Epithelial cell of esophagus (primary cell): Measurements from ENCODE around the gene NCMAP.
A peak's percentile ranks its signal among the peaks of the same experiment; 100 is the strongest.

Experiments used
- DNase-seq: peaks from one replicate; pipeline ENCODE4 v3.0.0; 2010; ENCODE audit warnings: low read depth
- H3K4me3 ChIP-seq: 2 replicates; pipeline ENCODE4 v1.5.1; 2011; ENCODE audit warnings: mild to moderate bottlenecking, low read length, control low read depth
- TF ChIP-seq, protein P1 (sequence below): IDR thresholded peaks from 2 replicates; pipeline ENCODE4 v1.5.1; 2011; ENCODE audit warnings: low read depth, mild to moderate bottlenecking, low read length, control low read depth, inconsistent platforms; ENCODE audit not compliant: insufficient read depth; ENCODE audit errors: missing control alignments

NCMAP gene

DNA sequence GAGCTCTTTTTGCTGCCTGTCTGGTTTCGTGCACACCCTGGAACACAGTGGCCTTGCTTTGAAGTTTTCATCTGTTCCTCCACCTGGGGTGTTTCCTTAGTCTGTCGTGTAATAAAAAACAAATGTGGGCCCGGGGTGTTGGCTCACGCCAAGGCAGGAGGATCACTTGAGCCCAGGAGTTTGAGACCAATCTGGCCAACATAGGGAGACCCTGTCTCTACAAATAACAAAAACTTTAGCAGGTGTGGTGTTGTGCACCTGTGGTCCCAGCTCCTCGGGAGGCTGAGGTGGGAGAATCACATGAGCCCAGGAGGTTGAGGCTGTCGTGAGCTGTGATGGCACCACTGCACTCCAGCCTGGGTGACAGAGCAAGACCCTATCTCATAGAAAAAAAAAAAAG lies 4.5 kb downstream of the NCMAP start:
- H3K4me3 ChIP-seq: no peak overlapping the region
- TF ChIP-seq, protein P1, sequence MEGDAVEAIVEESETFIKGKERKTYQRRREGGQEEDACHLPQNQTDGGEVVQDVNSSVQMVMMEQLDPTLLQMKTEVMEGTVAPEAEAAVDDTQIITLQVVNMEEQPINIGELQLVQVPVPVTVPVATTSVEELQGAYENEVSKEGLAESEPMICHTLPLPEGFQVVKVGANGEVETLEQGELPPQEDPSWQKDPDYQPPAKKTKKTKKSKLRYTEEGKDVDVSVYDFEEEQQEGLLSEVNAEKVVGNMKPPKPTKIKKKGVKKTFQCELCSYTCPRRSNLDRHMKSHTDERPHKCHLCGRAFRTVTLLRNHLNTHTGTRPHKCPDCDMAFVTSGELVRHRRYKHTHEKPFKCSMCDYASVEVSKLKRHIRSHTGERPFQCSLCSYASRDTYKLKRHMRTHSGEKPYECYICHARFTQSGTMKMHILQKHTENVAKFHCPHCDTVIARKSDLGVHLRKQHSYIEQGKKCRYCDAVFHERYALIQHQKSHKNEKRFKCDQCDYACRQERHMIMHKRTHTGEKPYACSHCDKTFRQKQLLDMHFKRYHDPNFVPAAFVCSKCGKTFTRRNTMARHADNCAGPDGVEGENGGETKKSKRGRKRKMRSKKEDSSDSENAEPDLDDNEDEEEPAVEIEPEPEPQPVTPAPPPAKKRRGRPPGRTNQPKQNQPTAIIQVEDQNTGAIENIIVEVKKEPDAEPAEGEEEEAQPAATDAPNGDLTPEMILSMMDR: no peak
- DNase-seq: no peak

DNA sequence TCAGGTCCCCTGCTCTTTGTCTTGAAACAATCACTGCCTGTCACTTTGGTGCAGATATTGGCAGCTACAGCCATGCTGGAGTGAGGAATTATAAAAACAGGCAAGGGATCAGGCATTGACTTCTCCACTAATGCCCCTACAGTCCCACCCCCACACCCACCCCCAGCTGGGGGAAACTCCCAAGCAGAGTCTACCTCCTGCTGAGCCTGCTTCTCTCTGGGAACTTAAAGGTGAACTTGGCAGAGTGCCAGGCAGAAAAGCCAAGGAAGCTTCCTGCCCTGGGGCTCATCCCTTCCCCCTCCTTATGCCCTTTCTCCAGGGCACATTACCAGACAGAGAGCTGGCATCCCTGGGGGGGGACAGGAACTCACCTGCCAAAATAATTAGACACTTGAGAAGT lies 6.7 kb downstream of the NCMAP start:
- TF ChIP-seq, protein P1: no peak
- no peak overlapping the region for H3K4me3 ChIP-seq
- peak; percentile 54 for DNase-seq

GRCh38 chr1:24564695-24565094 lies 8.8 kb downstream of the NCMAP start:
- TF ChIP-seq, protein P1: no peak
- DNase-seq: no peak
- H3K4me3 ChIP-seq: no peak overlapping the region

- TF ChIP-seq, protein P1: no peak
- no peak overlapping the region for H3K4me3 ChIP-seq
- peak; percentile 21 for DNase-seq
Observed at GRCh38 chr1:24566236-24566867, 10.5 kb downstream of the NCMAP start.

DNA sequence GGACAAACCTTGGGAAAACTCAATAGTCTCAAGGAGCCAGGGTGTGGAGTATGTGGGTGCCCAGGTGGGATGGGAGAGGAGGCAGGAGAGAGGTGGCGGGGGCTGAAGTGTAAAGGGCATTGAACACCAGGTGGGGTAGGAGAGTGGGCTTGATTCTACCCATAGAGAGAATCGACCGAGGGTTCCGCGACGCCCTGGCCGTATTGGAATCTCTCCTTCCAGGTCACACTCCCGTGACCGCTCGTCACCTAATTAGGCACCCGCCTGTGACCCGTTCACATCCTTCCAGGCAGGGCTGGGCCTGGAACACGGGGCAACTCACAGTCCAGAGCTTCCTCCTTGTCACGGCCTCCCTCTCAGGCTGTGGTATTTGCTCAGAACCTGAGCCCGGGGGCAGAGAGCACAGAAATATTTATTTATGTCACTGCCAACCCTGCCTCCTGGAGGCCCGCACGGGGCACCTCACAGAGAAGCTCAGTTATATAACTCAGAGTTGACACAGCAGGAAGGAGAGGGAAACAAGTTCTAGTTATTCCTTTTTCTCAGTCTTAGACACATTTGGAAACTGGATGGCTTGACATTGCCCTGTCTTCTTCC lies 12.0 kb downstream of the NCMAP start:
- TF ChIP-seq, protein P1: peak; percentile 27
- peak; percentile 75 for DNase-seq
- H3K4me3 ChIP-seq: no peak overlapping the region

- TF ChIP-seq, protein P1: no peak
- DNase-seq: no peak
- no peak overlapping the region for H3K4me3 ChIP-seq
Observed at GRCh38 chr1:24568475-24568874, 12.6 kb downstream of the NCMAP start.
